Measurements from ENCODE around the gene DYNLT2B.
"Not testable (repeated sequence)": the region's sequence is repeated elsewhere in the genome, so short reads cannot be mapped to it uniquely, and the experiment has no call there.

Gene DYNLT2B

GRCh38 chr3:196323016-196323415 lies 5.0 kb upstream of the DYNLT2B start:
- DNase-seq: no peak

GRCh38 chr3:196321162-196321561 lies 3.1 kb upstream of the DYNLT2B start:
- no peak for DNase-seq

- DNase-seq: no peak
These were observed 2.1 kb upstream of the DYNLT2B start for GRCh38 chr3:196320137-196320536.

GRCh38 chr3:196316799-196317686 lies 997 bp downstream of the DYNLT2B start:
- not testable (repeated sequence) for DNase-seq

GRCh38 chr3:196315821-196316220 lies 2.2 kb downstream of the DYNLT2B start:
- DNase-seq: no peak

GRCh38 chr3:196314597-196314996 lies 3.4 kb downstream of the DYNLT2B start:
- DNase-seq: no peak

- DNase-seq: not testable (repeated sequence)
These were observed 4.0 kb downstream of the DYNLT2B start for GRCh38 chr3:196314086-196314485.

GRCh38 chr3:196302960-196303359 lies 15.1 kb downstream of the DYNLT2B start:
- not testable (repeated sequence) for DNase-seq

- DNase-seq: not testable (repeated sequence)
These were observed 15.5 kb downstream of the DYNLT2B start for GRCh38 chr3:196302551-196302950.

GRCh38 chr3:196298521-196298920 lies 19.5 kb downstream of the DYNLT2B start:
- no peak for DNase-seq

- no peak for DNase-seq
These were observed 25.6 kb downstream of the DYNLT2B start for GRCh38 chr3:196292286-196292923.

- DNase-seq: no peak
These were observed 29.9 kb downstream of the DYNLT2B start for GRCh38 chr3:196288141-196288460.

GRCh38 chr3:196287440-196288140 lies 30.4 kb downstream of the DYNLT2B start, which contains the start of gene PCYT1A:
PCYT1A (minus strand) TSS chr3:196287726; CDS start chr3:196270531, 17,195 bp downstream.
- peak; percentile 81 for DNase-seq

GRCh38 chr3:196287090-196287439 lies 31.0 kb downstream of the DYNLT2B start:
- peak; percentile 35 for DNase-seq

GRCh38 chr3:196284396-196284795 lies 33.6 kb downstream of the DYNLT2B start:
- DNase-seq: no peak

GRCh38 chr3:196281962-196282361 lies 36.1 kb downstream of the DYNLT2B start:
- DNase-seq: no peak

GRCh38 chr3:196280689-196281440 lies 37.2 kb downstream of the DYNLT2B start:
- DNase-seq: no peak

- DNase-seq: no peak
These were observed 42.9 kb downstream of the DYNLT2B start for GRCh38 chr3:196275126-196275525.

GRCh38 chr3:196274585-196274984 lies 43.5 kb downstream of the DYNLT2B start:
- DNase-seq: peak; percentile 82

- no peak for DNase-seq
These were observed 44.4 kb downstream of the DYNLT2B start for GRCh38 chr3:196273655-196274054.

- no peak for DNase-seq
These were observed 45.2 kb downstream of the DYNLT2B start for GRCh38 chr3:196272826-196273225.

GRCh38 chr3:196270499-196270898 lies 47.5 kb downstream of the DYNLT2B start:
- no peak for DNase-seq
